ENCODE data around the gene TANGO6.

Gene TANGO6

DNA sequence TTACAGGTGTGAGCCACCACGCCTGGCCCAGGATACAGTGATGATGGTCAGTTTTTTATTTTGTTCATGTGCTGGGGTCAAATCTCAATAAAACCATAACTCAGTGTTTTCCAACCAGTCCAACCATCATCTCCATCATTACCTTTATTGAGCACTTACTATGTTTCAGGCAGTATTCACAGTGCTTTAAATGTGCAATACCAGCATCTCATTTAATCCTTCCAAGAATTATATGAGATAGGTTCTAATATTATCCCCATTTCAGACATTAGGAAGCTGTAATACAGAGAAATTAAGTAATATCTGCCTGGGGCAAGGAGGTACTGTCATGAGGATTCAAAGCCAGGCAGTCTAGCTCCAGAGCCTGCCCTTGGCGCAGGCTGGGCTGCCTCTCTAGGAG, 36.9 kb upstream of the TANGO6 start:
- no peak for DNase-seq (ENCODE audit: extremely low spot score)
- no peak for TF ChIP-seq FOXM1 (IDR thresholded peaks at IDR 0.05; ENCODE audit: borderline replicate concordance)
- no peak for TF ChIP-seq CTBP1 (IDR thresholded peaks at IDR 0.05; ENCODE audit: borderline replicate concordance)
- no peak for TF ChIP-seq NFRKB (IDR thresholded peaks at IDR 0.05)
- TF ChIP-seq, protein P1, sequence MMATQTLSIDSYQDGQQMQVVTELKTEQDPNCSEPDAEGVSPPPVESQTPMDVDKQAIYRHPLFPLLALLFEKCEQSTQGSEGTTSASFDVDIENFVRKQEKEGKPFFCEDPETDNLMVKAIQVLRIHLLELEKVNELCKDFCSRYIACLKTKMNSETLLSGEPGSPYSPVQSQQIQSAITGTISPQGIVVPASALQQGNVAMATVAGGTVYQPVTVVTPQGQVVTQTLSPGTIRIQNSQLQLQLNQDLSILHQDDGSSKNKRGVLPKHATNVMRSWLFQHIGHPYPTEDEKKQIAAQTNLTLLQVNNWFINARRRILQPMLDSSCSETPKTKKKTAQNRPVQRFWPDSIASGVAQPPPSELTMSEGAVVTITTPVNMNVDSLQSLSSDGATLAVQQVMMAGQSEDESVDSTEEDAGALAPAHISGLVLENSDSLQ (IDR thresholded peaks at IDR 0.05), result no peak
- TF ChIP-seq ARNT (IDR thresholded peaks at IDR 0.05), result no peak
- TF ChIP-seq ELF4 (IDR thresholded peaks at IDR 0.05), result no peak
- no peak for TF ChIP-seq HDGF (IDR thresholded peaks at IDR 0.05; ENCODE audit: borderline replicate concordance)
- no peak for TF ChIP-seq FOXA1 (IDR thresholded peaks at IDR 0.05)
- TF ChIP-seq SP1 (IDR thresholded peaks at IDR 0.05), result no peak
- no peak for TF ChIP-seq BHLHE40 (IDR thresholded peaks at IDR 0.05; ENCODE audit: borderline replicate concordance)
- TF ChIP-seq TARDBP (IDR thresholded peaks at IDR 0.05), result no peak
- TF ChIP-seq FOXK2 (IDR thresholded peaks at IDR 0.05), result no peak
- TF ChIP-seq LEF1 (IDR thresholded peaks at IDR 0.05; ENCODE audit: borderline replicate concordance), result no peak
- TF ChIP-seq L3MBTL2 (conservative IDR thresholded peaks at IDR 0.05), result no peak
- no peak for TF ChIP-seq SUZ12 (IDR thresholded peaks at IDR 0.05)
- no peak for TF ChIP-seq ZNF384 (IDR thresholded peaks at IDR 0.05)
- ChIA-PET CTCF (no interaction called here), POLR2A (no interaction called here)

DNA sequence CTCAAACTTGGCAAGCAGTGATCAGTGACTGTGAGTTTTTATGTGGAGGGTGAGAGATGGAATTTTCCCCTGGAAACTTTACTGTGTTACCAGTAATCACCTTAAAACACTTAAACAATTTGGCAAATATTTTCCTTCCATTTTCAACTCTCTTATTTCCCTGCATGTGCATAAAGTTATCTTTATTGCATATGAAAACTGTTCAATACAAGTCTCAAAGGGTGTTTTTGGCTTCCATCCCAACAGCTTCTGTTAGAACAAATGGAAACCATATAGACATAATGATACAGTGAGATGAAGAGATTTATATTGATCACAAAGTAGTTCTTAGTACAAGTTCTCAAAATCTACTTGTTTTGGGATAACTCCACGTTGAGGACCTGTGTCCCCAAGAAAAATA, 36.4 kb upstream of the TANGO6 start:
- POLR2A ChIA-PET, result no interaction called here

DNA sequence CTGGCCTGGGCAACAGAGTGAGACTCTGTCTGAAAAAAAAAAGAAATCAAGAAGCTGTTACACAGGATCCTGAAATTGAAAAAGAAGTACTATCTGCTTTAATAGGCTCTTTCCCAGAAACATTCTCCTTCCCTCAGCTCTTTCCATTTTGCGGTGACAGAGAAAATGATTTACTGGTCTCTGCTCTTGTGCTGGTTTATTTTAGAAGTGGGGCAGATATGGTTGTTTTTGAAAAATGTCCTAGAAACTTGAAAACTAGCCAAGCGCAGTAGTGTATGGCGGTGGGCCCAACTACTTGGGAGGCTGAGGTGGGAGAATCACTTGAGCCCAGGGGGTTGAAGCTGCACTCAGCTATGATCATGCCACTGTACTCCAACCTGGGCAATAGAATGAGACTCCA, 28.8 kb upstream of the TANGO6 start:
- TF ChIP-seq ZNF384 (IDR thresholded peaks at IDR 0.05) (no peak), HDGF (IDR thresholded peaks at IDR 0.05; ENCODE audit: borderline replicate concordance) (no peak), FOXA1 (IDR thresholded peaks at IDR 0.05) (no peak), SUZ12 (IDR thresholded peaks at IDR 0.05) (no peak), TARDBP (IDR thresholded peaks at IDR 0.05) (no peak), LEF1 (IDR thresholded peaks at IDR 0.05; ENCODE audit: borderline replicate concordance) (no peak), ELF4 (IDR thresholded peaks at IDR 0.05) (no peak), L3MBTL2 (conservative IDR thresholded peaks at IDR 0.05) (no peak), SP1 (IDR thresholded peaks at IDR 0.05) (no peak), BHLHE40 (IDR thresholded peaks at IDR 0.05; ENCODE audit: borderline replicate concordance) (no peak), NFRKB (IDR thresholded peaks at IDR 0.05) (no peak), FOXK2 (IDR thresholded peaks at IDR 0.05) (no peak), CTBP1 (IDR thresholded peaks at IDR 0.05; ENCODE audit: borderline replicate concordance) (no peak), ARNT (IDR thresholded peaks at IDR 0.05) (no peak), FOXM1 (IDR thresholded peaks at IDR 0.05; ENCODE audit: borderline replicate concordance) (no peak)
- TF ChIP-seq, protein P1 (IDR thresholded peaks at IDR 0.05), result no peak
- POLR2A ChIA-PET, result no interaction called here
- CTCF ChIA-PET, result no interaction called here
- no peak for DNase-seq (ENCODE audit: extremely low spot score)

More for the DNA sequence above, 36.4 kb upstream of the TANGO6 start:
- CTCF ChIA-PET, result no interaction called here
- DNase-seq (ENCODE audit: extremely low spot score), result no peak
- TF ChIP-seq BHLHE40 (IDR thresholded peaks at IDR 0.05; ENCODE audit: borderline replicate concordance) (no peak), ARNT (IDR thresholded peaks at IDR 0.05) (no peak), SUZ12 (IDR thresholded peaks at IDR 0.05) (no peak), TARDBP (IDR thresholded peaks at IDR 0.05) (no peak), ZNF384 (IDR thresholded peaks at IDR 0.05) (no peak), L3MBTL2 (conservative IDR thresholded peaks at IDR 0.05) (no peak), HDGF (IDR thresholded peaks at IDR 0.05; ENCODE audit: borderline replicate concordance) (no peak)

DNA sequence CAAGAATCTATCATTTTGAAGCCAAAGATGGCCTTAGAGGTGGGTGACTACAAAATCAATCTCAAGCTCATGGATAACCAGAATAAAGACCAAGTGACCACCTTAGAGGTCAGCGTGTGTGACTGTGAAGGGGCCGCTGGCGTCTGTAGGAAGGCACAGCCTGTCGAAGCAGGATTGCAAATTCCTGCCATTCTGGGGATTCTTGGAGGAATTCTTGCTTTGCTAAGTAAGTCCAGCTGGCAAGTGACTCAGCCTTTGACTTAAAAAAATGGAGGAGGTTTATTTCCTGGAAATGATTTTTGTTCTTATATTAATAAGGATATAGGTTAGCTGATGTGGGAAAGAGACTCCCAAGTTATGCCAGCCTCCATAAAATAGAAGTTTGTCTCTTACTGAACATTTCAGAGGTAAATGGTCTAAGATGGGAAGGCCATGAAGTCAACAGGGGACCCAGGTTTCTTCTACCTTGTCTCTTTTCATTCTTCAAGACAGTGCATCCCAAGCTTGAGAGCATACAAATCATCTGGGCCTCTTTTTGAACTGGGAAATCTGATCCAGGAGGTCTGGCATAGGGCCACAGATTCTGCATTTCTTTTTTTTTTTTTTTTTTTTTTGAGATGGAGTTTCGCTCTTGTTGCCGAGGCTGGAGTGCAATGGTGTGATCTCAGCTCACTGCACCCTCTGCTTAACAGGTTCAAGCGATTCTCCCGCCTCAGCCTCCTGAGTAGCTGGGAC, 19.8 kb upstream of the TANGO6 start:
- TF ChIP-seq FOXM1 (IDR thresholded peaks at IDR 0.05; ENCODE audit: borderline replicate concordance), result no peak
- TF ChIP-seq L3MBTL2 (conservative IDR thresholded peaks at IDR 0.05), result no peak
- TF ChIP-seq SUZ12 (IDR thresholded peaks at IDR 0.05), result no peak
- TF ChIP-seq TARDBP (IDR thresholded peaks at IDR 0.05), result no peak
- TF ChIP-seq ZNF384 (IDR thresholded peaks at IDR 0.05), result no peak
- no peak for TF ChIP-seq NFRKB (IDR thresholded peaks at IDR 0.05)
- no peak for TF ChIP-seq ELF4 (IDR thresholded peaks at IDR 0.05)
- no peak for TF ChIP-seq HDGF (IDR thresholded peaks at IDR 0.05; ENCODE audit: borderline replicate concordance)
- TF ChIP-seq BHLHE40 (IDR thresholded peaks at IDR 0.05; ENCODE audit: borderline replicate concordance), result no peak
- TF ChIP-seq, protein P1 (IDR thresholded peaks at IDR 0.05), result no peak
- no peak for TF ChIP-seq FOXA1 (IDR thresholded peaks at IDR 0.05)
- no peak for TF ChIP-seq CTBP1 (IDR thresholded peaks at IDR 0.05; ENCODE audit: borderline replicate concordance)
- TF ChIP-seq ARNT (IDR thresholded peaks at IDR 0.05), result no peak
- no peak for TF ChIP-seq FOXK2 (IDR thresholded peaks at IDR 0.05)
- TF ChIP-seq SP1 (IDR thresholded peaks at IDR 0.05), result no peak
- no peak for TF ChIP-seq LEF1 (IDR thresholded peaks at IDR 0.05; ENCODE audit: borderline replicate concordance)
- ChIA-PET CTCF (interaction anchor here (0.6 to 1.1 kb wide), 3 partner anchors 233 to 303 kb away, joined by 4 to 7 read pairs (median 4); no protein-coding TSS in a partner anchor), POLR2A (no interaction called here)
- no peak for DNase-seq (ENCODE audit: extremely low spot score)

DNA sequence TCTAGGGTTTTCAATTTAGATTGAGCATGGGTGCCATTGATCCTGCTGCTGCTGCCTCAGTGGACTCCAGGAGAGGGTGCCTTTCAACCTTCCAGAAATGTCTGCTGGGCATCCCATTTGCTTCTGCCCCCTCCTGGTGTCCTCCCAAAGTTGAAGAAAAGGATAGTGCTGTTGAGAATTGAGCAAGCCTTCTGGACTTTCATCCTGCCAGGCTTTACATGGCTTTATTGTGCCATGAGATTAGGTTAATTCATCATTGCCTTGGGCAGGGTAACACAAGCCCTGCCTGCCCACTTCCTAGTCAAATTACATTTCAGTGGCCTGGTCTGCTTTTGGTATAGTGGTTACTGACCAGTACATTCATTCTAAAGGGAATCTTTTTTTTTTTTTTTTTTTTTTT, 17.9 kb upstream of the TANGO6 start:
- CTCF ChIA-PET, result no interaction called here
- DNase-seq (ENCODE audit: extremely low spot score), result no peak
- TF ChIP-seq L3MBTL2 (conservative IDR thresholded peaks at IDR 0.05) (no peak), SP1 (IDR thresholded peaks at IDR 0.05) (no peak), HDGF (IDR thresholded peaks at IDR 0.05; ENCODE audit: borderline replicate concordance) (no peak), ARNT (IDR thresholded peaks at IDR 0.05) (no peak), FOXM1 (IDR thresholded peaks at IDR 0.05; ENCODE audit: borderline replicate concordance) (no peak), BHLHE40 (IDR thresholded peaks at IDR 0.05; ENCODE audit: borderline replicate concordance) (no peak)
- POLR2A ChIA-PET, result no interaction called here

DNA sequence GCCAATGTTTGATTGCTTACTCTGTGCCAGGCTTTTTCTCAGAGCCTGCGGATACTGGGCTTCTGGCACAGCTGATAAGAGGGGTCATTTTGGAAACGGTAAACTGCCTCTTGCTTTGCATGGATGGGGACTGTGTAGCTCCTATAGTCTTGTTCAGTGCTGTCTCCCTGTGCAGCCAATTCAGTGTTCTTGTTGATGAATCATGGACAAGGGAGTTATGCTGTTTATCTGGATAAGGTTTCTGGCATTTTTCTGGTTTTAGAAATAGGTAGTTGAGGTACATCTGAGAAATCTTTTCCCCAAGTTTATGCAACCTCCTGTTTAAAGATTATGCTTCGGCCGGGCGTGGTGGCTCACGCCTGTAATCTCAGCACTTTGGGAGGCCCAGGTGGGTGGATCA, 16.7 kb upstream of the TANGO6 start:
- ChIA-PET CTCF (no interaction called here), POLR2A (interaction anchor here (1.7 kb wide), 1 partner anchor 17 kb away, joined by 3 read pairs; the partner anchor contains the start of gene TANGO6)
- TF ChIP-seq HDGF (IDR thresholded peaks at IDR 0.05; ENCODE audit: borderline replicate concordance) (no peak), SUZ12 (IDR thresholded peaks at IDR 0.05) (no peak), FOXK2 (IDR thresholded peaks at IDR 0.05) (no peak), NFRKB (IDR thresholded peaks at IDR 0.05) (no peak), TARDBP (IDR thresholded peaks at IDR 0.05) (no peak), FOXA1 (IDR thresholded peaks at IDR 0.05) (no peak), CTBP1 (IDR thresholded peaks at IDR 0.05; ENCODE audit: borderline replicate concordance) (no peak)
- no peak for DNase-seq (ENCODE audit: extremely low spot score)
